DMS53 treated with DMSO at 0.1 percent for 48 hours (cell line): ENCODE data around the gene UPF2.
A peak's percentile ranks its signal among the peaks of the same experiment; 100 is the strongest.

Experiments
- DNase-seq: peaks from one replicate; lab custom pipeline; 2025; ENCODE audit not compliant: unreplicated experiment; lab: John Stamatoyannopoulos, UW

UPF2 gene

GRCh38 chr10:11885437-11886137, 157.0 kb downstream of the UPF2 start:
- no peak for DNase-seq

- DNase-seq = no peak
Observed at GRCh38 chr10:11884706-11885423, 157.7 kb downstream of the UPF2 start.

GRCh38 chr10:11882646-11883375, 159.8 kb downstream of the UPF2 start:
- no peak for DNase-seq

- DNase-seq = no peak
Observed at GRCh38 chr10:11881477-11882417, 160.9 kb downstream of the UPF2 start.

- DNase-seq = no peak
Observed at GRCh38 chr10:11881030-11881476, 161.6 kb downstream of the UPF2 start.

GRCh38 chr10:11880151-11881029, 162.2 kb downstream of the UPF2 start:
- DNase-seq = no peak

- DNase-seq = no peak
Observed at GRCh38 chr10:11879387-11880094, 163.1 kb downstream of the UPF2 start.

- no peak for DNase-seq
Observed at GRCh38 chr10:11878776-11879175, 163.8 kb downstream of the UPF2 start.

GRCh38 chr10:11877591-11877905, 165.1 kb downstream of the UPF2 start:
- DNase-seq = no peak

GRCh38 chr10:11876805-11877590, 165.6 kb downstream of the UPF2 start:
- no peak for DNase-seq

- no peak for DNase-seq
Observed at GRCh38 chr10:11876324-11876723, 166.3 kb downstream of the UPF2 start.

GRCh38 chr10:11875494-11876281, 166.9 kb downstream of the UPF2 start:
- no peak for DNase-seq

GRCh38 chr10:11874568-11875493, 167.8 kb downstream of the UPF2 start:
- DNase-seq = peak; percentile 84

GRCh38 chr10:11871466-11871865, 171.1 kb downstream of the UPF2 start:
- DNase-seq = no peak

GRCh38 chr10:11870900-11871400, 171.7 kb downstream of the UPF2 start:
- DNase-seq = no peak

- DNase-seq = no peak
Observed at GRCh38 chr10:11870461-11870780, 172.2 kb downstream of the UPF2 start.
